A549 (cell line): ENCODE results near the gene PANX2. TPM values are rescaled to one million over a fixed set of nuclear protein-coding genes. Genes with fewer than 3 reads are reported as not detected.

Source experiments
- ATAC-seq, 2 experiments: fragments of 200-7000 bp in 1 of 2; fragments of >200 bp in 1 of 2; cut with Nextera tagmentation in 1 of 2; cut with Tn5 transposase in 1 of 2; 3 replicates each; pipeline versions ENCODE4 v1.8.0 to v1.9.1; 2018 to 2020; ENCODE audit warnings: mild to moderate bottlenecking in 1 of 2, moderate library complexity in 1 of 2
- CTCF ChIA-PET: fragments of 300-600 bp; sonication (Branson Sonifier 250); formaldehyde crosslinking; extraction: SDS; loops from one replicate; lab custom pipeline; 2021; ENCODE audit warnings: antibody characterized with exemption, inconsistent platforms; lab: Yijun Ruan, JAX
- POLR2A ChIA-PET: fragments of 350-600 bp; formaldehyde crosslinking; extraction: SDS; loops from one replicate; lab custom pipeline; 2021; ENCODE audit warnings: antibody characterized with exemption, inconsistent platforms; lab: Yijun Ruan, JAX
- DNase-seq, 2 experiments: peaks; one replicate each; pipeline versions ENCODE4 v3.0.0 to v3.0.0-alpha.2; 2011 to 2016; ENCODE audit warnings: low read depth in 1 of 2, low spot score in 1 of 2
- FAIRE-seq: peaks from 2 replicates; lab custom pipeline; 2011; peaks lifted over from hg19 to GRCh38; lab: Jason Lieb, UNC
- H3K27ac ChIP-seq, 2 experiments: fragments of >200 bp; sonication (Bioruptor Twin); formaldehyde crosslinking; 3 replicates each; pipeline ENCODE4 v1.5.1; 2016 to 2017
- H3K4me1 ChIP-seq: fragments of >200 bp; sonication (Bioruptor Twin); formaldehyde crosslinking; 3 replicates; pipeline ENCODE4 v1.6.1; 2016
- H3K4me2 ChIP-seq: fragments of >200 bp; sonication (Bioruptor Twin); formaldehyde crosslinking; 3 replicates; pipeline ENCODE4 v1.6.1; 2016
- H3K4me3 ChIP-seq: fragments of >200 bp; sonication (Bioruptor Twin); formaldehyde crosslinking; 3 replicates; pipeline ENCODE4 v1.5.1; 2016
- H3K9me3 ChIP-seq: fragments of >200 bp; sonication (Bioruptor Twin); formaldehyde crosslinking; 3 replicates; pipeline ENCODE4 v1.6.1; 2016
- CBX2 ChIP-seq: fragments of 200-600 bp; sonication (generic); IDR thresholded peaks from 2 replicates; pipeline ENCODE4 v1.6.1; 2016; ENCODE audit warnings: low read depth, mild to moderate bottlenecking, borderline replicate concordance
- ESRRA ChIP-seq: fragments of 150-350 bp; IDR thresholded peaks from 2 replicates; pipeline ENCODE4 v1.6.1; 2014; ENCODE audit warnings: mild to moderate bottlenecking, low read length, borderline replicate concordance
- FOSL2 ChIP-seq, 2 experiments: fragments of 450-650 bp in 1 of 2; fragments of >200 bp in 1 of 2; sonication (Bioruptor Twin) in 1 of 2; formaldehyde crosslinking; IDR thresholded peaks; 2 replicates each; pipeline versions ENCODE4 v1.5.0 to v1.6.1; 2016 to 2020; ENCODE audit warnings: mild to moderate bottlenecking in 1 of 2, moderate library complexity in 1 of 2
- MAZ ChIP-seq: fragments of 150-350 bp; IDR thresholded peaks from 2 replicates; pipeline ENCODE4 v1.6.1; 2014; ENCODE audit warnings: antibody characterized with exemption, low read depth, low read length, borderline replicate concordance
- NR3C1 ChIP-seq: fragments of >200 bp; sonication (Bioruptor Twin); formaldehyde crosslinking; IDR thresholded peaks from 3 replicates; pipeline ENCODE4 v1.6.1; 2017
- PHF8 ChIP-seq: fragments of 200-600 bp; sonication (generic); IDR thresholded peaks from 2 replicates; pipeline ENCODE4 v1.6.1; 2016; ENCODE audit warnings: low read depth, mild to moderate bottlenecking, antibody characterized with exemption, moderate library complexity, borderline replicate concordance
- POLR2AphosphoS2 ChIP-seq: conservative IDR thresholded peaks from 2 replicates; pipeline ENCODE4 v1.6.1; 2012; ENCODE audit warnings: low read length, improper control_type of control experiment, inconsistent platforms
- RARB ChIP-seq: fragments of 250-450 bp; sonication (Bioruptor Pico); IDR thresholded peaks from 2 replicates; pipeline ENCODE4 v1.8.0; 2021; ENCODE audit warnings: mild to moderate bottlenecking, moderate library complexity
- RNF2 ChIP-seq: fragments of 200-600 bp; sonication (generic); IDR thresholded peaks from 2 replicates; pipeline ENCODE4 v1.6.1; 2016; ENCODE audit warnings: low read depth, mild to moderate bottlenecking, antibody characterized with exemption, moderate library complexity, borderline replicate concordance
- SREBF2 ChIP-seq: fragments of 450-650 bp; IDR thresholded peaks from 2 replicates; pipeline ENCODE4 v1.6.1; 2014; ENCODE audit warnings: mild to moderate bottlenecking, moderate library complexity
- TFCP2L1 ChIP-seq: fragments of 250-450 bp; sonication (Bioruptor Pico); IDR thresholded peaks from 2 replicates; pipeline ENCODE4 v1.5.0; 2021; ENCODE audit warnings: mild to moderate bottlenecking
- TP53 ChIP-seq: fragments of 250-450 bp; sonication (Bioruptor Pico); IDR thresholded peaks from 2 replicates; pipeline ENCODE4 v1.5.0; 2021; ENCODE audit warnings: mild to moderate bottlenecking, moderate library complexity
- ZC3H11A ChIP-seq: fragments of 450-650 bp; IDR thresholded peaks from 2 replicates; pipeline ENCODE4 v1.6.1; 2014; ENCODE audit warnings: antibody characterized with exemption, mild to moderate bottlenecking
- ZFP36 ChIP-seq: fragments of 450-650 bp; IDR thresholded peaks from 2 replicates; pipeline ENCODE4 v1.6.1; 2014; ENCODE audit warnings: borderline replicate concordance; ENCODE audit not compliant: partially characterized antibody
- WGBS: methylation state at CpG from one replicate; pipeline ENCODE4 v1.1.6; 2017; ENCODE audit errors: missing lambda C conversion rate; 5-methylcytosine and 5-hydroxymethylcytosine counted together
- polyA plus RNA-seq, 4 experiments: library from polyadenylated mRNA; depleted of rRNA in 3 of 4; stranded (reverse); fragments of >200 nt; fragmentation: RNase III in 1 of 4; extraction: RNeasy Plus Mini Kit Qiagen cat#74134 plus additional on column Dnase treatment in 1 of 4; gene quantifications; 2 replicates in 3 of 4; 3 replicates in 1 of 4; pipeline ENCODE4 v1.2.3, GENCODE V29; 2011 to 2017
- TF ChIP-seq, protein P1 (sequence below): fragments of 150-350 bp; IDR thresholded peaks from 2 replicates; pipeline ENCODE4 v1.6.1; 2014; ENCODE audit warnings: low read depth, mild to moderate bottlenecking, low read length
- TF ChIP-seq, protein P2 (sequence below): IDR thresholded peaks from 2 replicates; pipeline ENCODE4 v1.6.1; 2012
- TF ChIP-seq, protein P3 (sequence below): IDR thresholded peaks from 2 replicates; pipeline ENCODE4 v1.6.1; 2012
- TF ChIP-seq, protein P4 (sequence below): fragments of 200-600 bp; sonication (generic); IDR thresholded peaks from 2 replicates; pipeline ENCODE4 v1.6.1; 2016; ENCODE audit warnings: antibody characterized with exemption, mild to moderate bottlenecking, moderate library complexity

PANX2 gene
- polyA plus RNA-seq, 2 of the 4 experiments (the other 2 are of a cell fraction) = 1.6 to 4.4 TPM

DNA sequence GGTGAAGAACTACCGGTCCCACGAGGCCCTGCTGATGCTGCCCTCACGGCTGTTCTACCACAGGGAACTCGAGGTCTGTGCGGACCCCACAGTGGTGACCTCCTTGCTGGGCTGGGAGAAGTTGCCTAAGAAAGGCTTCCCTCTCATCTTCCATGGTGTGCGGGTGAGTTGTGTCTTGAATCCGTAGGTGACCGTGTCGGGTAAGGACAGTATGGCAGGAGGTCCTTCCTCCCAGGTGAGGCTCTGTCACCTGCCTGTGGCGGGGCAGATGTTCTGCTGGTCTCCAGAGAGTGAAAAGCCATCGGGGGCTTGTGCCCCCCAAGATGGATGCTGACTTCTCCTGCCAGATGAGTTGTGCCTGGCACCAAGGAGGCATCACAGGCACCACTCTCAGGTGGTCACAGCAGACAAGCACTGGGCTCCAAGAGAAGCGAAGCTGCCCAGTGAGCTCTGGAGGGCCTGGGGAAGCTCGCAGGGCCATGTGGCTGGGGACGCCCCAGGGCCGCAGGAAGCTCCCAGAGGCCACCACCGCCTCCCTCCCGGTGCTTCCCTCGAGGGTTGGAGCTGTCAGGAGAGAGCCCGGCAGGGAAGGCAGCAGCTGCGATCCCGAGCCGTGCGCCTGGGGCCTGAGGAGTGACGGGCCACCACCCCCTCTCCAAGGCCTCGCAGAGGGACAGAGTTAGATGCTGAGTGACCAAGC, 17.3 kb upstream of the PANX2 start:
- CTCF ChIA-PET = interaction anchor here (1.2 kb wide), 1 partner anchor 9 kb away, joined by 3 read pairs; no protein-coding TSS in a partner anchor
- TF ChIP-seq TP53 = no peak
- TF ChIP-seq, protein P1, sequence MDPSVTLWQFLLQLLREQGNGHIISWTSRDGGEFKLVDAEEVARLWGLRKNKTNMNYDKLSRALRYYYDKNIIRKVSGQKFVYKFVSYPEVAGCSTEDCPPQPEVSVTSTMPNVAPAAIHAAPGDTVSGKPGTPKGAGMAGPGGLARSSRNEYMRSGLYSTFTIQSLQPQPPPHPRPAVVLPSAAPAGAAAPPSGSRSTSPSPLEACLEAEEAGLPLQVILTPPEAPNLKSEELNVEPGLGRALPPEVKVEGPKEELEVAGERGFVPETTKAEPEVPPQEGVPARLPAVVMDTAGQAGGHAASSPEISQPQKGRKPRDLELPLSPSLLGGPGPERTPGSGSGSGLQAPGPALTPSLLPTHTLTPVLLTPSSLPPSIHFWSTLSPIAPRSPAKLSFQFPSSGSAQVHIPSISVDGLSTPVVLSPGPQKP = no peak
- no peak for TF ChIP-seq ZFP36
- TF ChIP-seq ZC3H11A = no peak
- no peak for TF ChIP-seq NR3C1
- TF ChIP-seq CBX2 = no peak
- TF ChIP-seq, protein P2, sequence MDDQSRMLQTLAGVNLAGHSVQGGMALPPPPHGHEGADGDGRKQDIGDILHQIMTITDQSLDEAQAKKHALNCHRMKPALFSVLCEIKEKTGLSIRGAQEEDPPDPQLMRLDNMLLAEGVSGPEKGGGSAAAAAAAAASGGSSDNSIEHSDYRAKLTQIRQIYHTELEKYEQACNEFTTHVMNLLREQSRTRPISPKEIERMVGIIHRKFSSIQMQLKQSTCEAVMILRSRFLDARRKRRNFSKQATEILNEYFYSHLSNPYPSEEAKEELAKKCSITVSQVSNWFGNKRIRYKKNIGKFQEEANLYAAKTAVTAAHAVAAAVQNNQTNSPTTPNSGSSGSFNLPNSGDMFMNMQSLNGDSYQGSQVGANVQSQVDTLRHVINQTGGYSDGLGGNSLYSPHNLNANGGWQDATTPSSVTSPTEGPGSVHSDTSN = no peak
- no peak for TF ChIP-seq RARB (CRISPR knock-in tag)
- TF ChIP-seq, protein P3, sequence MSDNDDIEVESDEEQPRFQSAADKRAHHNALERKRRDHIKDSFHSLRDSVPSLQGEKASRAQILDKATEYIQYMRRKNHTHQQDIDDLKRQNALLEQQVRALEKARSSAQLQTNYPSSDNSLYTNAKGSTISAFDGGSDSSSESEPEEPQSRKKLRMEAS = no peak
- TF ChIP-seq, all 56 proteins: peak for 0
- Histone ChIP-seq H3K4me1 (no peaks in the 10 kb centered on the region), H3K4me2 (no peak overlapping the region), H3K4me3 (no peak overlapping the region), H3K27ac (no peak overlapping the region), H3K9me3 (no peaks in the 10 kb centered on the region)
- WGBS = 85% methylated on average over 14 of the region's 25 CpGs
- no peak for FAIRE-seq
- POLR2A ChIA-PET = no interaction called here
- no peak for DNase-seq
- ATAC-seq = no peak

DNA sequence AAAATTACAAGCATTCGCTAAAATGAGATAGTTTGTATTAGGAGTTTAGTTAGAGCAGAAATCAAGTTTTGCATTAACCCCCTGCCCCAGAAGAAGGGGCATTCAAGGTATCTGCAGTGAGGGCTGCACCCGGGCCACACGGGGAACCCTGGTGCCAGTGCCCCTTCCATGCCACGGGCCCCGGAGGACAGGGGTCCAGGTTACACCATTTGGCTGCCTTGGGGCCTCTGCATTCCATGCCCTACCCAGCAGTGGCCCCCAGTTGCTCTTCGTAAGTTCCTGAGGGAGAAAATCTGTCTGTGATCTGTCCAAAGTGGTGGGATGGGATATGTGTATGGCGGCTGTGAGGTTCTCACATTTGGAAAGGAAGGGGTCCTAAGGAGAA, 16.8 kb upstream of the PANX2 start:
- TF ChIP-seq PHF8 = no peak
- TF ChIP-seq MAZ = no peak
- no peak for TF ChIP-seq RNF2
- TF ChIP-seq POLR2AphosphoS2 = no peak
- TF ChIP-seq ZC3H11A = no peak
- TF ChIP-seq ESRRA = no peak
- TF ChIP-seq, protein P4, sequence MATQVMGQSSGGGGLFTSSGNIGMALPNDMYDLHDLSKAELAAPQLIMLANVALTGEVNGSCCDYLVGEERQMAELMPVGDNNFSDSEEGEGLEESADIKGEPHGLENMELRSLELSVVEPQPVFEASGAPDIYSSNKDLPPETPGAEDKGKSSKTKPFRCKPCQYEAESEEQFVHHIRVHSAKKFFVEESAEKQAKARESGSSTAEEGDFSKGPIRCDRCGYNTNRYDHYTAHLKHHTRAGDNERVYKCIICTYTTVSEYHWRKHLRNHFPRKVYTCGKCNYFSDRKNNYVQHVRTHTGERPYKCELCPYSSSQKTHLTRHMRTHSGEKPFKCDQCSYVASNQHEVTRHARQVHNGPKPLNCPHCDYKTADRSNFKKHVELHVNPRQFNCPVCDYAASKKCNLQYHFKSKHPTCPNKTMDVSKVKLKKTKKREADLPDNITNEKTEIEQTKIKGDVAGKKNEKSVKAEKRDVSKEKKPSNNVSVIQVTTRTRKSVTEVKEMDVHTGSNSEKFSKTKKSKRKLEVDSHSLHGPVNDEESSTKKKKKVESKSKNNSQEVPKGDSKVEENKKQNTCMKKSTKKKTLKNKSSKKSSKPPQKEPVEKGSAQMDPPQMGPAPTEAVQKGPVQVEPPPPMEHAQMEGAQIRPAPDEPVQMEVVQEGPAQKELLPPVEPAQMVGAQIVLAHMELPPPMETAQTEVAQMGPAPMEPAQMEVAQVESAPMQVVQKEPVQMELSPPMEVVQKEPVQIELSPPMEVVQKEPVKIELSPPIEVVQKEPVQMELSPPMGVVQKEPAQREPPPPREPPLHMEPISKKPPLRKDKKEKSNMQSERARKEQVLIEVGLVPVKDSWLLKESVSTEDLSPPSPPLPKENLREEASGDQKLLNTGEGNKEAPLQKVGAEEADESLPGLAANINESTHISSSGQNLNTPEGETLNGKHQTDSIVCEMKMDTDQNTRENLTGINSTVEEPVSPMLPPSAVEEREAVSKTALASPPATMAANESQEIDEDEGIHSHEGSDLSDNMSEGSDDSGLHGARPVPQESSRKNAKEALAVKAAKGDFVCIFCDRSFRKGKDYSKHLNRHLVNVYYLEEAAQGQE = no peak
- TF ChIP-seq TFCP2L1 (CRISPR knock-in tag) = no peak
- no peak for TF ChIP-seq FOSL2 (IDR thresholded peaks at IDR 0.05)
- no peak for TF ChIP-seq FOSL2 (CRISPR knock-in tag; IDR thresholded peaks at IDR 0.05)
- no peak for TF ChIP-seq SREBF2

More for the DNA sequence above, 16.8 kb upstream of the PANX2 start:
- Histone ChIP-seq H3K4me2 (no peak overlapping the region), H3K4me3 (no peak overlapping the region), H3K4me1 (no peaks in the 10 kb centered on the region), H3K9me3 (no peaks in the 10 kb centered on the region), H3K27ac (no peak overlapping the region)
- WGBS = 48% methylated on average over 6 of the region's 7 CpGs
- DNase-seq (no peak), FAIRE-seq (no peak), ATAC-seq (no peak)
- ChIA-PET CTCF (interaction anchor here (1.2 kb wide), 1 partner anchor 9 kb away, joined by 3 read pairs; no protein-coding TSS in a partner anchor), POLR2A (no interaction called here)
